MM.1S (cell line): ENCODE data around the gene DCDC1.

Experiments
- DNase-seq: peaks from one replicate; pipeline ENCODE4 v3.0.0-alpha.2; 2015
- H2AFZ ChIP-seq: fragments of 300-600 bp; sonication (generic); 2 replicates; pipeline ENCODE4 v1.6.0; 2016; ENCODE audit warnings: antibody characterized with exemption, low read length
- H3F3A ChIP-seq: fragments of 300-600 bp; sonication (generic); 2 replicates; pipeline ENCODE4 v1.6.1; 2016; ENCODE audit warnings: mild to moderate bottlenecking, antibody characterized with exemption, low read length, moderate library complexity, mixed read lengths; ENCODE audit not compliant: insufficient read depth
- H3K27ac ChIP-seq: fragments of 300-600 bp; sonication (generic); 2 replicates; pipeline ENCODE4 v1.5.1; 2016; ENCODE audit warnings: mild to moderate bottlenecking, low read length
- H3K27me3 ChIP-seq: fragments of 300-600 bp; sonication (generic); replicated peaks from 2 replicates; pipeline ENCODE4 v1.6.0; 2016; ENCODE audit warnings: low read length; ENCODE audit not compliant: insufficient read depth
- H3K36me3 ChIP-seq: fragments of 300-600 bp; sonication (generic); replicated peaks from 2 replicates; pipeline ENCODE4 v1.6.1; 2016; ENCODE audit warnings: mild to moderate bottlenecking, low read length, mixed read lengths; ENCODE audit not compliant: insufficient read depth
- H3K4me1 ChIP-seq: fragments of 300-600 bp; sonication (generic); 2 replicates; pipeline ENCODE4 v1.6.1; 2016; ENCODE audit warnings: low read length, mixed read lengths
- H3K4me2 ChIP-seq: fragments of 300-600 bp; sonication (generic); 2 replicates; pipeline ENCODE4 v1.6.0; 2016; ENCODE audit warnings: low read depth, low read length
- H3K4me3 ChIP-seq: fragments of 300-600 bp; sonication (generic); 2 replicates; pipeline ENCODE4 v1.5.1; 2016; ENCODE audit warnings: low read length, mixed read lengths
- H3K79me2 ChIP-seq: fragments of 300-600 bp; sonication (generic); 2 replicates; pipeline ENCODE4 v1.6.1; 2016; ENCODE audit warnings: mixed run types, low read length, mixed read lengths
- H3K9ac ChIP-seq: fragments of 300-600 bp; sonication (generic); 2 replicates; pipeline ENCODE4 v1.6.1; 2016; ENCODE audit warnings: low read length, mixed read lengths
- H3K9me2 ChIP-seq: fragments of 300-600 bp; sonication (generic); replicated peaks from 2 replicates; pipeline ENCODE4 v1.6.1; 2016; ENCODE audit warnings: mild to moderate bottlenecking, low read length, mixed read lengths; ENCODE audit not compliant: insufficient read depth
- H3K9me3 ChIP-seq: fragments of 300-600 bp; sonication (generic); replicated peaks from 2 replicates; pipeline ENCODE4 v1.6.1; 2016; ENCODE audit warnings: mild to moderate bottlenecking, low read length, mixed read lengths; ENCODE audit not compliant: insufficient read depth
- H4K20me1 ChIP-seq: fragments of 300-600 bp; sonication (generic); 2 replicates; pipeline ENCODE4 v1.6.1; 2016; ENCODE audit warnings: mild to moderate bottlenecking, low read length, moderate library complexity, mixed read lengths; ENCODE audit not compliant: insufficient read depth
- CTCF ChIP-seq: fragments of 300-600 bp; sonication (generic); IDR thresholded peaks from 2 replicates; pipeline ENCODE4 v1.5.1; 2016; ENCODE audit warnings: antibody characterized with exemption, low read length, mixed read lengths
- EZH2 ChIP-seq: fragments of 300-600 bp; sonication (generic); optimal IDR thresholded peaks from 2 replicates; pipeline ENCODE3; 2017; ENCODE audit warnings: low read depth, mild to moderate bottlenecking, antibody characterized with exemption, low read length, mixed read lengths
- EZH2phosphoT487 ChIP-seq: fragments of 300-600 bp; sonication (generic); IDR thresholded peaks from 2 replicates; pipeline ENCODE4 v1.6.1; 2018; ENCODE audit warnings: antibody characterized with exemption, low read length

DCDC1 gene

GRCh38 chr11:30816959-30817880, 552.3 kb downstream of the DCDC1 start:
- Histone ChIP-seq H3K4me3 (no peak overlapping the region), H3F3A (no peaks in the 10 kb centered on the region), H4K20me1 (no peaks in the 10 kb centered on the region), H3K36me3 (no peaks in the 10 kb centered on the region), H3K9me2 (no peaks in the 10 kb centered on the region), H3K9me3 (no peaks in the 10 kb centered on the region), H3K4me2 (no peak overlapping the region), H3K27me3 (no peaks in the 10 kb centered on the region), H3K27ac (no peak overlapping the region), H3K4me1 (no peaks in the 10 kb centered on the region), H3K79me2 (no peaks in the 10 kb centered on the region), H3K9ac (no peak overlapping the region), H2AFZ (no peak overlapping the region)
- TF ChIP-seq CTCF (no peak), EZH2 (no peak), EZH2phosphoT487 (no peak)
- DNase-seq = no peak

GRCh38 chr11:30815619-30816018, 553.9 kb downstream of the DCDC1 start:
- H3K27me3 ChIP-seq = no peaks in the 10 kb centered on the region
- H3K9ac ChIP-seq = no peak overlapping the region
- H3K27ac ChIP-seq = no peak overlapping the region
- no peaks in the 10 kb centered on the region for H3K79me2 ChIP-seq
- no peaks in the 10 kb centered on the region for H3K9me2 ChIP-seq
- no peak overlapping the region for H3K4me3 ChIP-seq
- no peaks in the 10 kb centered on the region for H3F3A ChIP-seq
- H2AFZ ChIP-seq = no peak overlapping the region
- H3K9me3 ChIP-seq = no peaks in the 10 kb centered on the region
- H3K36me3 ChIP-seq = no peaks in the 10 kb centered on the region
- no peaks in the 10 kb centered on the region for H4K20me1 ChIP-seq
- H3K4me2 ChIP-seq = no peak overlapping the region
- DNase-seq = no peak
- no peaks in the 10 kb centered on the region for H3K4me1 ChIP-seq
- TF ChIP-seq EZH2phosphoT487 (no peak), CTCF (no peak), EZH2 (no peak)

GRCh38 chr11:30814737-30815136, 554.8 kb downstream of the DCDC1 start:
- Histone ChIP-seq H3K9me3 (no peaks in the 10 kb centered on the region), H3K27ac (no peak overlapping the region), H3K4me1 (no peaks in the 10 kb centered on the region), H2AFZ (no peak overlapping the region), H3K4me3 (no peak overlapping the region), H4K20me1 (no peaks in the 10 kb centered on the region), H3K4me2 (no peak overlapping the region), H3F3A (no peaks in the 10 kb centered on the region), H3K27me3 (no peaks in the 10 kb centered on the region), H3K9me2 (no peaks in the 10 kb centered on the region), H3K36me3 (no peaks in the 10 kb centered on the region), H3K79me2 (no peaks in the 10 kb centered on the region), H3K9ac (no peak overlapping the region)
- DNase-seq = no peak
- TF ChIP-seq CTCF = no peak
- TF ChIP-seq EZH2phosphoT487 = no peak
- no peak for TF ChIP-seq EZH2
